GM23338 (cell line): ENCODE results near the gene ST6GALNAC3. TPM values are rescaled to one million over a fixed set of nuclear protein-coding genes. Genes with fewer than 3 reads are reported as not detected.

ENCODE experiments used
- ATAC-seq: fragments of 200-7000 bp; cut with Tn5 transposase; 3 replicates; pipeline ENCODE4 v1.9.1; 2020
- DNase-seq: peaks from one replicate; pipeline ENCODE4 v3.0.0-alpha.2; 2015; ENCODE audit warnings: low spot score
- H2AFZ ChIP-seq: fragments of 200-600 bp; sonication (generic); 2 replicates; pipeline ENCODE4 v1.8.0; 2016; ENCODE audit warnings: antibody characterized with exemption, mild to moderate bottlenecking, moderate library complexity
- H3F3A ChIP-seq: fragments of 200-600 bp; sonication (generic); replicated peaks from 2 replicates; pipeline ENCODE4 v1.8.0; 2017; ENCODE audit warnings: antibody characterized with exemption, mixed run types, low read depth
- H3K27ac ChIP-seq: fragments of 200-600 bp; sonication (generic); 2 replicates; pipeline ENCODE4 v1.6.1; 2016; ENCODE audit warnings: low read depth
- H3K27me3 ChIP-seq: fragments of 200-600 bp; sonication (generic); 2 replicates; pipeline ENCODE4 v1.8.0; 2016; ENCODE audit warnings: mild to moderate bottlenecking, mixed run types, moderate library complexity; ENCODE audit not compliant: insufficient read depth
- H3K36me3 ChIP-seq: fragments of 200-600 bp; sonication (generic); 2 replicates; pipeline ENCODE4 v1.8.0; 2016; ENCODE audit warnings: mild to moderate bottlenecking; ENCODE audit not compliant: insufficient read depth
- H3K4me1 ChIP-seq: fragments of 200-600 bp; sonication (generic); 2 replicates; pipeline ENCODE4 v1.8.0; 2016; ENCODE audit warnings: mild to moderate bottlenecking, moderate library complexity; ENCODE audit not compliant: insufficient read depth
- H3K4me2 ChIP-seq: fragments of 200-600 bp; sonication (generic); 2 replicates; pipeline ENCODE4 v1.7.1; 2017; ENCODE audit warnings: mixed run types
- H3K4me3 ChIP-seq: fragments of 200-600 bp; sonication (generic); 2 replicates; pipeline ENCODE4 v1.6.1; 2016; ENCODE audit warnings: mixed run types
- H3K79me2 ChIP-seq: fragments of 200-600 bp; sonication (generic); replicated peaks from 2 replicates; pipeline ENCODE4 v1.8.0; 2017; ENCODE audit warnings: mild to moderate bottlenecking; ENCODE audit not compliant: insufficient read depth
- H3K9me2 ChIP-seq: fragments of 200-600 bp; sonication (generic); 2 replicates; pipeline ENCODE4 v1.8.0; 2017; ENCODE audit not compliant: insufficient read depth
- H4K20me1 ChIP-seq: fragments of 200-600 bp; sonication (generic); replicated peaks from 2 replicates; pipeline ENCODE4 v1.8.0; 2017; ENCODE audit warnings: mild to moderate bottlenecking; ENCODE audit not compliant: insufficient read depth
- H3K27ac Mint-ChIP-seq: 2 replicates; pipeline ENCODE4 v1.8.0; 2020; ENCODE audit warnings: inconsistent platforms, mild to moderate bottlenecking, moderate library complexity, mixed read lengths
- H3K27me3 Mint-ChIP-seq: 3 replicates; pipeline ENCODE4 v1.8.0; 2022; ENCODE audit warnings: low read depth, mild to moderate bottlenecking, moderate library complexity, mixed read lengths, inconsistent platforms; ENCODE audit not compliant: insufficient read depth, poor library complexity
- H3K36me3 Mint-ChIP-seq: 3 replicates; pipeline ENCODE4 v1.8.0; 2021; ENCODE audit warnings: low read depth, mild to moderate bottlenecking, inconsistent platforms, moderate library complexity, mixed read lengths
- H3K4me1 Mint-ChIP-seq: 3 replicates; pipeline ENCODE4 v1.8.0; 2020; ENCODE audit warnings: mild to moderate bottlenecking, inconsistent platforms, mixed read lengths
- H3K4me3 Mint-ChIP-seq: 3 replicates; pipeline ENCODE4 v1.8.0; 2021; ENCODE audit warnings: moderate library complexity, mild to moderate bottlenecking, inconsistent platforms, mixed read lengths
- H3K9me3 Mint-ChIP-seq: 3 replicates; pipeline ENCODE4 v1.8.0; 2020; ENCODE audit warnings: moderate library complexity, mild to moderate bottlenecking, inconsistent platforms, mixed read lengths
- EZH2 ChIP-seq: fragments of 200-600 bp; sonication (generic); IDR thresholded peaks from one replicate; pipeline ENCODE4 v1.8.0; 2017; ENCODE audit warnings: antibody characterized with exemption, mild to moderate bottlenecking, low read depth; ENCODE audit not compliant: unreplicated experiment
- EZH2phosphoT487 ChIP-seq: fragments of 200-600 bp; sonication (generic); IDR thresholded peaks from one replicate; pipeline ENCODE4 v1.8.1; 2018; ENCODE audit warnings: antibody characterized with exemption; ENCODE audit not compliant: unreplicated experiment
- JUNB ChIP-seq: IDR thresholded peaks from one replicate; pipeline ENCODE4 v1.6.1; 2016; ENCODE audit warnings: antibody characterized with exemption; ENCODE audit not compliant: unreplicated experiment
- NANOG ChIP-seq: IDR thresholded peaks from 2 replicates; pipeline ENCODE4 v1.6.1; 2016; ENCODE audit warnings: antibody characterized with exemption, borderline replicate concordance
- POLR2AphosphoS5 ChIP-seq: IDR thresholded peaks from 2 replicates; pipeline ENCODE4 v1.6.1; 2016; ENCODE audit warnings: antibody characterized with exemption, low read depth
- STAT1 ChIP-seq: IDR thresholded peaks from one replicate; pipeline ENCODE4 v1.6.1; 2016; ENCODE audit warnings: antibody characterized with exemption; ENCODE audit not compliant: unreplicated experiment
- polyA plus RNA-seq: library from polyadenylated mRNA; unstranded; fragments of >200 nt; fragmentation: Nextera tagmentation; extraction: Ambion mirVana; gene quantifications from 2 replicates; pipeline ENCODE4 v1.2.1, GENCODE V29; 2016
- total RNA-seq: library from RNA; depleted of rRNA; stranded (reverse); fragments of >200 nt; shearing (Covaris generic); gene quantifications from 2 replicates; pipeline ENCODE4 v1.2.3, GENCODE V29; 2014
- TF ChIP-seq, protein P1 (sequence below): IDR thresholded peaks from 2 replicates; pipeline ENCODE4 v1.6.1; 2016; ENCODE audit warnings: antibody characterized with exemption
- TF ChIP-seq, protein P2 (sequence below), 2 experiments: fragments of 200-600 bp in 1 of 2; sonication (generic) in 1 of 2; conservative IDR thresholded peaks; 2 replicates each; pipeline versions ENCODE4 v1.5.1 to v1.6.1; 2016 to 2017; ENCODE audit warnings: antibody characterized with exemption in 2 of 2, low read depth in 2 of 2, mild to moderate bottlenecking in 2 of 2, moderate library complexity in 1 of 2
- TF ChIP-seq, protein P3 (sequence below): fragments of 250-450 bp; sonication (Bioruptor Pico); IDR thresholded peaks from 2 replicates; pipeline ENCODE4 v1.5.0; 2020; ENCODE audit warnings: mild to moderate bottlenecking, moderate library complexity

ST6GALNAC3 gene
- total and polyA plus RNA-seq, 2 experiments from 2014 or later = 4.7 to 11.6 TPM

DNA sequence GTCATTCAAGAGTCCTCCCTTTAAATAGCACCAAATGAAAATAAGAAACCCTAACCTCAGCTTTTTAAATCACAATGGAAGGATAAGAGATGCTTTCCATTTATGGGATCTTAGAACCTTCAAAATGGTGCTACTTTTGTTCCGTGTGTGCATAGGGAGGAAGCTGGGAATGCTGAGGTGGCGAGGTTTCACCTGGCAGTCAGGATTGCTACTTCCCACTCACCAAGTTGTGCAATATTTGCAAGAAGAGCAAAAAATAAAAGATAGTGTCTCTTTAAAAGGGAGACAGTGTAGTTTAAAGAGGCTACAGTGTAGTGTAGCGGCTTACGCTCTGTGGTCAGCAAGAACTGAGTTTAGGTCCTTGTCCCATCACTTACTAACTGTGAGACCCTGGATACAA lies 400.4 kb downstream of the ST6GALNAC3 start (continued):
- TF ChIP-seq POLR2AphosphoS5 = no peak
- no peak for TF ChIP-seq STAT1
- no peak for TF ChIP-seq EZH2phosphoT487
- TF ChIP-seq, protein P1, sequence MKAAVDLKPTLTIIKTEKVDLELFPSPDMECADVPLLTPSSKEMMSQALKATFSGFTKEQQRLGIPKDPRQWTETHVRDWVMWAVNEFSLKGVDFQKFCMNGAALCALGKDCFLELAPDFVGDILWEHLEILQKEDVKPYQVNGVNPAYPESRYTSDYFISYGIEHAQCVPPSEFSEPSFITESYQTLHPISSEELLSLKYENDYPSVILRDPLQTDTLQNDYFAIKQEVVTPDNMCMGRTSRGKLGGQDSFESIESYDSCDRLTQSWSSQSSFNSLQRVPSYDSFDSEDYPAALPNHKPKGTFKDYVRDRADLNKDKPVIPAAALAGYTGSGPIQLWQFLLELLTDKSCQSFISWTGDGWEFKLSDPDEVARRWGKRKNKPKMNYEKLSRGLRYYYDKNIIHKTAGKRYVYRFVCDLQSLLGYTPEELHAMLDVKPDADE = no peak
- no peak for TF ChIP-seq EZH2
- no peak for TF ChIP-seq NANOG
- TF ChIP-seq, protein P2, sequence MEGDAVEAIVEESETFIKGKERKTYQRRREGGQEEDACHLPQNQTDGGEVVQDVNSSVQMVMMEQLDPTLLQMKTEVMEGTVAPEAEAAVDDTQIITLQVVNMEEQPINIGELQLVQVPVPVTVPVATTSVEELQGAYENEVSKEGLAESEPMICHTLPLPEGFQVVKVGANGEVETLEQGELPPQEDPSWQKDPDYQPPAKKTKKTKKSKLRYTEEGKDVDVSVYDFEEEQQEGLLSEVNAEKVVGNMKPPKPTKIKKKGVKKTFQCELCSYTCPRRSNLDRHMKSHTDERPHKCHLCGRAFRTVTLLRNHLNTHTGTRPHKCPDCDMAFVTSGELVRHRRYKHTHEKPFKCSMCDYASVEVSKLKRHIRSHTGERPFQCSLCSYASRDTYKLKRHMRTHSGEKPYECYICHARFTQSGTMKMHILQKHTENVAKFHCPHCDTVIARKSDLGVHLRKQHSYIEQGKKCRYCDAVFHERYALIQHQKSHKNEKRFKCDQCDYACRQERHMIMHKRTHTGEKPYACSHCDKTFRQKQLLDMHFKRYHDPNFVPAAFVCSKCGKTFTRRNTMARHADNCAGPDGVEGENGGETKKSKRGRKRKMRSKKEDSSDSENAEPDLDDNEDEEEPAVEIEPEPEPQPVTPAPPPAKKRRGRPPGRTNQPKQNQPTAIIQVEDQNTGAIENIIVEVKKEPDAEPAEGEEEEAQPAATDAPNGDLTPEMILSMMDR (conservative IDR thresholded peaks at IDR 0.05; ENCODE audit: low read depth in 2 of 2) = no peak

DNA sequence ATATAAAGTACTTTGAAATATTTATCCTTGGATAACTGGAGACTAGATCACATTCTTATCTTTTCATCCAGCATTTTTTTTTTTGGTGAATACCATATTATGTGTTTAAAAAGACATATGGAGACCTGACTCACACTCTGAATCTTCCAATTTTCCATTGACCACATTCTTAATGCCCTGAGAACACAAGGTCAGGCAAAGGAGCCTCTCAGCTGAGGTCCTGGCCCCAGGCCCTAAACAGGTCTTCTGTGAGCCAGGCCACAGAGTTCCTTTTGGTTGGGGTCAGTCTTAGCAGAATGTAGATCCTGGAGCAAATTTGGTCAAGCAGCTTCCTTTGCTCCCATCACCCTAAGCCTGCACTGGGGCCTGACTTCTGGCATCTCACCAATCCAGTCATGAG lies 402.6 kb downstream of the ST6GALNAC3 start:
- no peak overlapping the region for H2AFZ ChIP-seq
- Mint-ChIP-seq H3K4me1 (peaks cover 13% of the 10 kb centered on the region), H3K9me3 (no peaks in the 10 kb centered on the region; the same call in 2 of the 3 replicates), H3K27ac (no peak overlapping the region), H3K27me3 (no peaks in the 10 kb centered on the region), H3K4me3 (no peak overlapping the region), H3K36me3 (peaks cover 3% of the 10 kb centered on the region; the same call in 1 of the 3 replicates)
- H3K27me3 ChIP-seq = no peaks in the 10 kb centered on the region
- no peak overlapping the region for H3K4me2 ChIP-seq
- H3K9me2 ChIP-seq = no peaks in the 10 kb centered on the region
- H3K27ac ChIP-seq = no peak overlapping the region
- no peaks in the 10 kb centered on the region for H4K20me1 ChIP-seq
- no peaks in the 10 kb centered on the region for H3K79me2 ChIP-seq
- TF ChIP-seq, protein P2 (conservative IDR thresholded peaks at IDR 0.05; ENCODE audit: low read depth in 2 of 2) = no peak
- TF ChIP-seq STAT1 (no peak), JUNB (no peak), EZH2 (no peak), NANOG (no peak)
- TF ChIP-seq, protein P3, sequence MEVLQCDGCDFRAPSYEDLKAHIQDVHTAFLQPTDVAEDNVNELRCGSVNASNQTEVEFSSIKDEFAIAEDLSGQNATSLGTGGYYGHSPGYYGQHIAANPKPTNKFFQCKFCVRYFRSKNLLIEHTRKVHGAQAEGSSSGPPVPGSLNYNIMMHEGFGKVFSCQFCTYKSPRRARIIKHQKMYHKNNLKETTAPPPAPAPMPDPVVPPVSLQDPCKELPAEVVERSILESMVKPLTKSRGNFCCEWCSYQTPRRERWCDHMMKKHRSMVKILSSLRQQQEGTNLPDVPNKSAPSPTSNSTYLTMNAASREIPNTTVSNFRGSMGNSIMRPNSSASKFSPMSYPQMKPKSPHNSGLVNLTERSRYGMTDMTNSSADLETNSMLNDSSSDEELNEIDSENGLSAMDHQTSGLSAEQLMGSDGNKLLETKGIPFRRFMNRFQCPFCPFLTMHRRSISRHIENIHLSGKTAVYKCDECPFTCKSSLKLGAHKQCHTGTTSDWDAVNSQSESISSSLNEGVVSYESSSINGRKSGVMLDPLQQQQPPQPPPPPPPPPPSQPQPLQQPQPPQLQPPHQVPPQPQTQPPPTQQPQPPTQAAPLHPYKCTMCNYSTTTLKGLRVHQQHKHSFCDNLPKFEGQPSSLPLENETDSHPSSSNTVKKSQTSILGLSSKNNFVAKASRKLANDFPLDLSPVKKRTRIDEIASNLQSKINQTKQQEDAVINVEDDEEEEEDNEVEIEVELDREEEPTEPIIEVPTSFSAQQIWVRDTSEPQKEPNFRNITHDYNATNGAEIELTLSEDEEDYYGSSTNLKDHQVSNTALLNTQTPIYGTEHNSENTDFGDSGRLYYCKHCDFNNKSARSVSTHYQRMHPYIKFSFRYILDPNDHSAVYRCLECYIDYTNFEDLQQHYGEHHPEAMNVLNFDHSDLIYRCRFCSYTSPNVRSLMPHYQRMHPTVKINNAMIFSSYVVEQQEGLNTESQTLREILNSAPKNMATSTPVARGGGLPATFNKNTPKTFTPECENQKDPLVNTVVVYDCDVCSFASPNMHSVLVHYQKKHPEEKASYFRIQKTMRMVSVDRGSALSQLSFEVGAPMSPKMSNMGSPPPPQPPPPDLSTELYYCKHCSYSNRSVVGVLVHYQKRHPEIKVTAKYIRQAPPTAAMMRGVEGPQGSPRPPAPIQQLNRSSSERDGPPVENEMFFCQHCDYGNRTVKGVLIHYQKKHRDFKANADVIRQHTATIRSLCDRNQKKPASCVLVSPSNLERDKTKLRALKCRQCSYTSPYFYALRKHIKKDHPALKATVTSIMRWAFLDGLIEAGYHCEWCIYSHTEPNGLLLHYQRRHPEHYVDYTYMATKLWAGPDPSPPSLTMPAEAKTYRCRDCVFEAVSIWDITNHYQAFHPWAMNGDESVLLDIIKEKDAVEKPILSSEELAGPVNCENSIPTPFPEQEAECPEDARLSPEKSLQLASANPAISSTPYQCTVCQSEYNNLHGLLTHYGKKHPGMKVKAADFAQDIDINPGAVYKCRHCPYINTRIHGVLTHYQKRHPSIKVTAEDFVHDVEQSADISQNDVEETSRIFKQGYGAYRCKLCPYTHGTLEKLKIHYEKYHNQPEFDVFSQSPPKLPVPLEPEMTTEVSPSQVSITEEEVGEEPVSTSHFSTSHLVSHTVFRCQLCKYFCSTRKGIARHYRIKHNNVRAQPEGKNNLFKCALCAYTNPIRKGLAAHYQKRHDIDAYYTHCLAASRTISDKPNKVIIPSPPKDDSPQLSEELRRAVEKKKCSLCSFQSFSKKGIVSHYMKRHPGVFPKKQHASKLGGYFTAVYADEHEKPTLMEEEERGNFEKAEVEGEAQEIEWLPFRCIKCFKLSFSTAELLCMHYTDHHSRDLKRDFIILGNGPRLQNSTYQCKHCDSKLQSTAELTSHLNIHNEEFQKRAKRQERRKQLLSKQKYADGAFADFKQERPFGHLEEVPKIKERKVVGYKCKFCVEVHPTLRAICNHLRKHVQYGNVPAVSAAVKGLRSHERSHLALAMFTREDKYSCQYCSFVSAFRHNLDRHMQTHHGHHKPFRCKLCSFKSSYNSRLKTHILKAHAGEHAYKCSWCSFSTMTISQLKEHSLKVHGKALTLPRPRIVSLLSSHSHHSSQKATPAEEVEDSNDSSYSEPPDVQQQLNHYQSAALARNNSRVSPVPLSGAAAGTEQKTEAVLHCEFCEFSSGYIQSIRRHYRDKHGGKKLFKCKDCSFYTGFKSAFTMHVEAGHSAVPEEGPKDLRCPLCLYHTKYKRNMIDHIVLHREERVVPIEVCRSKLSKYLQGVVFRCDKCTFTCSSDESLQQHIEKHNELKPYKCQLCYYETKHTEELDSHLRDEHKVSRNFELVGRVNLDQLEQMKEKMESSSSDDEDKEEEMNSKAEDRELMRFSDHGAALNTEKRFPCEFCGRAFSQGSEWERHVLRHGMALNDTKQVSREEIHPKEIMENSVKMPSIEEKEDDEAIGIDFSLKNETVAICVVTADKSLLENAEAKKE = no peak
- no peaks in the 10 kb centered on the region for H3K36me3 ChIP-seq
- no peaks in the 10 kb centered on the region for H3K4me1 ChIP-seq
- no peak overlapping the region for H3K4me3 ChIP-seq
- no peak for ATAC-seq
- H3F3A ChIP-seq = no peaks in the 10 kb centered on the region
- no peak for DNase-seq
